ENCODE measurements around the gene SLC49A4. TPM values are rescaled to one million over a fixed set of nuclear protein-coding genes. Genes with fewer than 3 reads are reported as not detected.

SLC49A4 gene
- total RNA-seq, 1 experiment from 2014 or later: 10.2 TPM

GRCh38 chr3:122862381-122862780 lies 67.5 kb downstream of the SLC49A4 start:
- Mint-ChIP-seq H3K9me3 (no peaks in the 10 kb centered on the region), H3K27ac (no peak overlapping the region), H3K27me3 (ENCODE audit: low read depth) (no peaks in the 10 kb centered on the region), H3K36me3 (no peaks in the 10 kb centered on the region), H3K4me1 (no peaks in the 10 kb centered on the region), H3K4me3 (no peak overlapping the region)
- no peak for TF ChIP-seq ARID4B (CRISPR knock-in tag; IDR thresholded peaks at IDR 0.05; ENCODE audit: borderline replicate concordance)
- no peak for TF ChIP-seq CREM (CRISPR knock-in tag; IDR thresholded peaks at IDR 0.05)
- TF ChIP-seq NR2C2 (CRISPR knock-in tag; IDR thresholded peaks at IDR 0.05): no peak
- TF ChIP-seq SOX15 (CRISPR knock-in tag; IDR thresholded peaks at IDR 0.05): no peak
- no peak for TF ChIP-seq MXD4 (CRISPR knock-in tag; IDR thresholded peaks at IDR 0.05; ENCODE audit: borderline replicate concordance)
- ChIA-PET POLR2A (no interaction called here), CTCF (no interaction called here)
- no peak for ATAC-seq
- DNase-seq (ENCODE audit: low spot score): no peak

- Mint-ChIP-seq H3K4me3 (no peak overlapping the region), H3K27ac (no peak overlapping the region), H3K27me3 (ENCODE audit: low read depth) (no peaks in the 10 kb centered on the region), H3K9me3 (no peaks in the 10 kb centered on the region), H3K36me3 (no peaks in the 10 kb centered on the region), H3K4me1 (no peaks in the 10 kb centered on the region)
- ChIA-PET CTCF (interaction anchor here (0.6 kb wide), 1 partner anchor 444 kb away, joined by 3 read pairs; no protein-coding TSS in a partner anchor), POLR2A (no interaction called here)
- no peak for DNase-seq (ENCODE audit: low spot score)
- TF ChIP-seq ELF4 (CRISPR knock-in tag; IDR thresholded peaks at IDR 0.05; ENCODE audit: low read depth) (no peak), KAT7 (CRISPR knock-in tag; IDR thresholded peaks at IDR 0.05; ENCODE audit: borderline replicate concordance) (no peak), SOX15 (CRISPR knock-in tag; IDR thresholded peaks at IDR 0.05) (no peak), NFE2L1 (CRISPR knock-in tag; IDR thresholded peaks at IDR 0.05) (no peak), MAX (CRISPR knock-in tag; IDR thresholded peaks at IDR 0.05) (no peak), ZNF532 (CRISPR knock-in tag; IDR thresholded peaks at IDR 0.05; ENCODE audit: borderline replicate concordance) (no peak), USF2 (CRISPR knock-in tag; IDR thresholded peaks at IDR 0.05) (no peak), STAT6 (CRISPR knock-in tag; conservative IDR thresholded peaks at IDR 0.05; ENCODE audit: low read depth) (no peak), PRDM15 (CRISPR knock-in tag; IDR thresholded peaks at IDR 0.05) (no peak), ZMAT4 (CRISPR knock-in tag; IDR thresholded peaks at IDR 0.05) (no peak), MLX (CRISPR knock-in tag; IDR thresholded peaks at IDR 0.05) (no peak), FOXK1 (CRISPR knock-in tag; IDR thresholded peaks at IDR 0.05) (no peak)
- ATAC-seq: no peak
Measured at GRCh38 chr3:122864498-122864897, 69.6 kb downstream of the SLC49A4 start.
